IPS-NIHi11 (cell line): ENCODE measurements around the gene KDM8.
"Not testable (repeated sequence)": the region's sequence is repeated elsewhere in the genome, so short reads cannot be mapped to it uniquely, and the experiment has no call there.

Experiments
- DNase-seq: peaks from one replicate; pipeline ENCODE4 v3.0.0; 2012; ENCODE audit warnings: mixed read lengths, low spot score

Gene KDM8

GRCh38 chr16:27191352-27191924 is 11.9 kb upstream of the KDM8 start:
- DNase-seq = no peak

GRCh38 chr16:27193300-27193990 is 9.9 kb upstream of the KDM8 start:
- no peak for DNase-seq

- no peak for DNase-seq
Measured at GRCh38 chr16:27195076-27195741, 8.1 kb upstream of the KDM8 start.

GRCh38 chr16:27195941-27196595 is 7.3 kb upstream of the KDM8 start:
- no peak for DNase-seq

GRCh38 chr16:27197004-27197403 is 6.3 kb upstream of the KDM8 start:
- no peak for DNase-seq

GRCh38 chr16:27198451-27199234 is 4.7 kb upstream of the KDM8 start:
- DNase-seq = no peak

GRCh38 chr16:27199235-27199586 is 4.1 kb upstream of the KDM8 start:
- DNase-seq = no peak

GRCh38 chr16:27199736-27200135 is 3.6 kb upstream of the KDM8 start:
- DNase-seq = no peak

- not testable (repeated sequence) for DNase-seq
Measured at GRCh38 chr16:27200914-27201313, 2.4 kb upstream of the KDM8 start.

- peak; percentile 85 for DNase-seq
Measured at GRCh38 chr16:27202923-27203506, 311 bp upstream of the KDM8 start.

- no peak for DNase-seq
Measured at GRCh38 chr16:27204312-27204915, 1.1 kb downstream of the KDM8 start.

GRCh38 chr16:27205423-27206065 is 2.2 kb downstream of the KDM8 start:
- no peak for DNase-seq

- not testable (repeated sequence) for DNase-seq
Measured at GRCh38 chr16:27207121-27207520, 3.8 kb downstream of the KDM8 start.

GRCh38 chr16:27208081-27208680 is 4.9 kb downstream of the KDM8 start:
- DNase-seq = no peak

GRCh38 chr16:27208796-27209195 is 5.5 kb downstream of the KDM8 start:
- no peak for DNase-seq

- DNase-seq = no peak
Measured at GRCh38 chr16:27209591-27209990, 6.3 kb downstream of the KDM8 start.

- no peak for DNase-seq
Measured at GRCh38 chr16:27210174-27210573, 6.8 kb downstream of the KDM8 start.

- DNase-seq = no peak
Measured at GRCh38 chr16:27211026-27211425, 7.7 kb downstream of the KDM8 start.

- DNase-seq = no peak
Measured at GRCh38 chr16:27214084-27214961, 11.0 kb downstream of the KDM8 start.
